Left ventricle myocardium superior (tissue), 1 donor: ENCODE results near the gene RUVBL1. TPM values are rescaled to one million over a fixed set of nuclear protein-coding genes. Genes with fewer than 3 reads are reported as not detected.

Experiments used
- ATAC-seq: fragments of 200-7000 bp; cut with Tn5 transposase; one replicate; pipeline ENCODE4 v1.9.1; 2020; ENCODE audit warnings: mild to moderate bottlenecking, moderate library complexity
- DNase-seq: peaks from one replicate; pipeline ENCODE4 v3.0.0-alpha.2; 2020
- intact Hi-C: fragments of 100-400 bp; cut with micrococcal nuclease; formaldehyde crosslinking; loops from one replicate; pipeline ENCODE4 v1.11.0; 2022
- total RNA-seq: library from RNA; stranded (reverse); fragmentation: NEBNext Ultra II Directional; extraction: Animal tissue kit (Norgen Biotek cat#: 25700); gene quantifications from one replicate; pipeline ENCODE4 v1.2.1, GENCODE V29; 2021
- donor health status: DM: no; HTN: yes; CAD: no; lungs with severe emphysema.

Gene RUVBL1
- total RNA-seq, 1 donor from 2014 or later = 22.6 TPM

- ATAC-seq (no peak), DNase-seq (no peak)
- intact Hi-C loops = no loop called here
Measured at GRCh38 chr3:128053614-128054013, 70.0 kb downstream of the RUVBL1 start.

GRCh38 chr3:128052595-128053351, 70.8 kb downstream of the RUVBL1 start:
- no peak for DNase-seq
- intact Hi-C loops = no loop called here
- ATAC-seq = peak; percentile 3

GRCh38 chr3:128051837-128052594, 71.6 kb downstream of the RUVBL1 start, which contains the start of gene SEC61A1:
SEC61A1 (plus strand) TSS chr3:128052437; CDS start chr3:128052553, 116 bp downstream.
- intact Hi-C loops = no loop called here
- DNase-seq (peak; percentile 98), ATAC-seq (peak; percentile 96)

GRCh38 chr3:128051459-128051836, 72.2 kb downstream of the RUVBL1 start:
- ATAC-seq (no peak), DNase-seq (no peak)
- intact Hi-C loops = no loop called here

- DNase-seq = peak; percentile 49
- intact Hi-C loops = no loop called here
Measured at GRCh38 chr3:128050597-128050996, 73.0 kb downstream of the RUVBL1 start.

GRCh38 chr3:128041344-128041743, 82.3 kb downstream of the RUVBL1 start:
- intact Hi-C loops = no loop called here
- ATAC-seq = no peak
- no peak for DNase-seq

More at GRCh38 chr3:128050597-128050996, 73.0 kb downstream of the RUVBL1 start:
- no peak for ATAC-seq

- ATAC-seq (no peak), DNase-seq (no peak)
- intact Hi-C loops = no loop called here
Measured at GRCh38 chr3:128040660-128041059, 83.0 kb downstream of the RUVBL1 start.

GRCh38 chr3:128040041-128040440, 83.6 kb downstream of the RUVBL1 start:
- intact Hi-C loops = no loop called here
- ATAC-seq = no peak
- no peak for DNase-seq

GRCh38 chr3:128036119-128036518, 87.5 kb downstream of the RUVBL1 start:
- DNase-seq (no peak), ATAC-seq (no peak)
- intact Hi-C loops = no loop called here

GRCh38 chr3:128033102-128033501, 90.5 kb downstream of the RUVBL1 start:
- DNase-seq (no peak), ATAC-seq (no peak)
- intact Hi-C loops = no loop called here

Other genes starting within 250 kb of the RUVBL1 start
- gene KBTBD12, start 208.6 kb downstream of the RUVBL1 start, total RNA-seq = 27.5 TPM
- 63.4 TPM for gene SEC61A1, start 71.4 kb downstream of the RUVBL1 start, total RNA-seq
- gene EEFSEC, start 29.7 kb upstream of the RUVBL1 start, total RNA-seq = 17.1 TPM